ENCODE data around the gene TUB.

TUB gene

GRCh38 chr11:8068605-8069221 lies 12.3 kb upstream of the TUB start:
- peak; percentile 88 for DNase-seq

GRCh38 chr11:8069771-8070170 lies 11.2 kb upstream of the TUB start:
- DNase-seq: no peak

GRCh38 chr11:8070417-8071115 lies 10.4 kb upstream of the TUB start:
- peak; percentile 38 for DNase-seq

GRCh38 chr11:8071616-8072581 lies 9.1 kb upstream of the TUB start:
- DNase-seq: no peak

- DNase-seq: peak; percentile 6
These were observed 5.8 kb upstream of the TUB start for GRCh38 chr11:8075119-8075726.

- no peak for DNase-seq
These were observed 1.8 kb upstream of the TUB start for GRCh38 chr11:8079111-8079675.

- DNase-seq: no peak
These were observed 841 bp upstream of the TUB start for GRCh38 chr11:8080069-8080670.

- peak; percentile 7 for DNase-seq
These were observed 710 bp downstream of the TUB start for GRCh38 chr11:8081591-8082250.

- no peak for DNase-seq
These were observed 1.5 kb downstream of the TUB start for GRCh38 chr11:8082391-8083087.

- DNase-seq: no peak
These were observed 2.0 kb downstream of the TUB start for GRCh38 chr11:8083088-8083395.

- DNase-seq: no peak
These were observed 2.9 kb downstream of the TUB start for GRCh38 chr11:8083871-8084281.

- no peak for DNase-seq
These were observed 3.3 kb downstream of the TUB start for GRCh38 chr11:8084352-8084751.

- DNase-seq: no peak
These were observed 4.1 kb downstream of the TUB start for GRCh38 chr11:8085011-8085645.

GRCh38 chr11:8086001-8086479 lies 5.0 kb downstream of the TUB start:
- no peak for DNase-seq

- no peak for DNase-seq
These were observed 5.6 kb downstream of the TUB start for GRCh38 chr11:8086571-8086970.

GRCh38 chr11:8087185-8087584 lies 6.2 kb downstream of the TUB start:
- DNase-seq: no peak

GRCh38 chr11:8087756-8088155 lies 6.7 kb downstream of the TUB start:
- no peak for DNase-seq

- DNase-seq: no peak
These were observed 8.9 kb downstream of the TUB start for GRCh38 chr11:8089791-8090510.

GRCh38 chr11:8090756-8091155 lies 9.7 kb downstream of the TUB start:
- peak; percentile 27 for DNase-seq

- DNase-seq: no peak
These were observed 10.7 kb downstream of the TUB start for GRCh38 chr11:8091721-8092120.
